Mammary epithelial cell (primary cell): Measurements from ENCODE around the gene SRGAP3.

Experiments
- CTCF ChIP-seq, 2 donors: IDR thresholded peaks in 1 of 2; conservative IDR thresholded peaks in 1 of 2; 2 replicates each; pipeline ENCODE4 v1.5.1; 2011 to 2012; ENCODE audit warnings: inconsistent platforms in 2 of 2, low read length in 2 of 2, mild to moderate bottlenecking in 2 of 2, control low read depth in 1 of 2, low read depth in 1 of 2; ENCODE audit not compliant: insufficient read depth in 1 of 2; ENCODE audit errors: extremely low read depth in 1 of 2
- EZH2 ChIP-seq: IDR thresholded peaks from 2 replicates; pipeline ENCODE4 v1.6.1; 2012; ENCODE audit warnings: low read length, inconsistent platforms, borderline replicate concordance

GRCh38 chr3:9024341-9024740 is 225.1 kb downstream of the SRGAP3 start:
- no peak for TF ChIP-seq EZH2
- TF ChIP-seq CTCF (conservative IDR thresholded peaks at IDR 0.05 in 1 of 2, IDR thresholded peaks at IDR 0.05 in 1 of 2; ENCODE audit: extremely low read depth in 1 of 2, insufficient read depth in 1 of 2, low read depth in 1 of 2, low read length in 2 of 2): no peak
